NCI-H524 (cell line): ENCODE results near the gene LRRFIP1.
A peak's percentile ranks its signal among the peaks of the same experiment; 100 is the strongest.
"Not testable (repeated sequence)": the region's sequence is repeated elsewhere in the genome, so short reads cannot be mapped to it uniquely, and the experiment has no call there.

Experiments used
- DNase-seq, 2 experiments: peaks; one replicate each; lab custom pipeline; 2025; lab: John Stamatoyannopoulos, UW

The LRRFIP1 gene, protein sequence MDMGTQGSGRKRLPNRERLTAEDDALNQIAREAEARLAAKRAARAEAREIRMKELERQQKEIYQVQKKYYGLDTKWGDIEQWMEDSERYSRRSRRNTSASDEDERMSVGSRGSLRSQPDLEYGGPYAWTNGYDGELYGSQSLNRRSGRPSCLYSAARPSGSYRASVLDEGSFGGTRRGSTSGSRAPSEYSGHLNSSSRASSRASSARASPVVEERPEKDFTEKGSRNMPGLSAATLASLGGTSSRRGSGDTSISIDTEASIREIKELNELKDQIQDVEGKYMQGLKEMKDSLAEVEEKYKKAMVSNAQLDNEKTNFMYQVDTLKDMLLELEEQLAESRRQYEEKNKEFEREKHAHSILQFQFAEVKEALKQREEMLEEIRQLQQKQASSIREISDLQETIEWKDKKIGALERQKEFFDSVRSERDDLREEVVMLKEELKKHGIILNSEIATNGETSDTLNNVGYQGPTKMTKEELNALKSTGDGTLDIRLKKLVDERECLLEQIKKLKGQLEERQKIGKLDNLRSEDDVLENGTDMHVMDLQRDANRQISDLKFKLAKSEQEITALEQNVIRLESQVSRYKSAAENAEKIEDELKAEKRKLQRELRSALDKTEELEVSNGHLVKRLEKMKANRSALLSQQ

GRCh38 chr2:237627441-237628246 lies at the start of gene LRRFIP1:
TSS of gene LRRFIP1 (plus strand) at chr2:237627587. CDS start at chr2:237627645, 58 bp downstream.
- no peak for DNase-seq

DNA sequence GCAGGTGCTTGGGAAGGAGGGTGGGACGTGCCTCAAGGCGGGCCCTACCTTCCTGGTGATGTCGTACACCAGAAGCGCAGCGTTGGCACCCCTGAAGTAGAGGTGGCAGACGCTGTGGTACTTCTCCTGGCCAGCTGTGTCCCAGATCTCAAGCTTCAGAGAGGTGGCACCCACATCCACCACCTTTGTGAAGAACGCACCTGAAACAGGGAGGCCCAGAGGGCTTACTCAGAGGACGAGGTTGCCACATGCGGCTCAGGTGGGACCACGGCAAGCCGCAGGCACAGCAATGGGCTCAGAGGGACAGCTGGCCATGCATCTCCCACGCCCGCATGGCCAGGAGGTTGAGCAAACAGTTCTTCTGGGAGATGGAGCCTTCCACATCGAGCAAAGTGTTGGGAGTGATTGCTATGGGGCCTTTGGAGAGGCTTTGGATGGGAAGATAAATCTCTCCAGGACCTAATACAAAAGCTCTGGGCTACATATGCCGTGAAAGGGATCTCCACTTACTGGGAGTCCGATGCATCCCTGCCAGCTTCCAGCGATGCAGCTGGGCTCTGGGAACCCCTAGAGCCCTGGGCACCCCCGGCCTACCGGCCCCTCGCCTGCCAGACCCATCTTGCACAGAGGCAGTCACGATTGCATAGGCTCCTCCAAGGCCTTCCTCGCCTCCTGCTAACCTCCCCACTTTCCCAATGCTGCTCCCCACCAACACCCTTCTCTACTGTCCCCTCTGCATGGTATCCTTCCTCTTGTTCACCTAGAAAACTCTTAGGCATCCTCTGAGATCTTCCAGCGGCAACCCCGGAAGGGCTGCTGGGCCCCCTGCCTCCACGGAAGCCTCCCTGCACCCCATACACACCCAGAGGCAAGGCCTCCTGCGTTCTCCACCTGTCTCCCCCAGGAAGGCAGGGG lies 49.2 kb upstream of the LRRFIP1 start:
- no peak for DNase-seq

DNA sequence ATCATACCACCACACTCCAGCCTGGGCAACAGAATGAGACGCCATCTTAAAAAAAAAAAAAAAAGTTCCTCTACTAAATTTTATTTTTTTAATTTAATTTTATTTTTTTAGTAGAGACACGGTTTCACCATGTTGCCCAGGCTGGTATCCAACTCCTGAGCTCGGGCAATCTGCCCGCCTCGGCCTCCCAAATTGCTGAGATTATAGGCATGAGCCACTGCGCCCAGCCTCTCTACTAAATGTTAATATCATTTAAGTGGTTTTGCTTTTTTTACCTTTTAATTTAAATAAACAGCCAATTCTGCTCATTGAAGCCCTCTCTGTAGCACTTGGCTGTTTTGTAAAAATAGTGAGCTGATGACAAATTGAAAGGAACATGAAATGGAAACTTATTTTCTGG lies 46.1 kb upstream of the LRRFIP1 start:
- DNase-seq: no peak

- DNase-seq: peak; percentile 53 to 72
These were observed 45.3 kb upstream of the LRRFIP1 start for GRCh38 chr2:237581751-237582746.

DNA sequence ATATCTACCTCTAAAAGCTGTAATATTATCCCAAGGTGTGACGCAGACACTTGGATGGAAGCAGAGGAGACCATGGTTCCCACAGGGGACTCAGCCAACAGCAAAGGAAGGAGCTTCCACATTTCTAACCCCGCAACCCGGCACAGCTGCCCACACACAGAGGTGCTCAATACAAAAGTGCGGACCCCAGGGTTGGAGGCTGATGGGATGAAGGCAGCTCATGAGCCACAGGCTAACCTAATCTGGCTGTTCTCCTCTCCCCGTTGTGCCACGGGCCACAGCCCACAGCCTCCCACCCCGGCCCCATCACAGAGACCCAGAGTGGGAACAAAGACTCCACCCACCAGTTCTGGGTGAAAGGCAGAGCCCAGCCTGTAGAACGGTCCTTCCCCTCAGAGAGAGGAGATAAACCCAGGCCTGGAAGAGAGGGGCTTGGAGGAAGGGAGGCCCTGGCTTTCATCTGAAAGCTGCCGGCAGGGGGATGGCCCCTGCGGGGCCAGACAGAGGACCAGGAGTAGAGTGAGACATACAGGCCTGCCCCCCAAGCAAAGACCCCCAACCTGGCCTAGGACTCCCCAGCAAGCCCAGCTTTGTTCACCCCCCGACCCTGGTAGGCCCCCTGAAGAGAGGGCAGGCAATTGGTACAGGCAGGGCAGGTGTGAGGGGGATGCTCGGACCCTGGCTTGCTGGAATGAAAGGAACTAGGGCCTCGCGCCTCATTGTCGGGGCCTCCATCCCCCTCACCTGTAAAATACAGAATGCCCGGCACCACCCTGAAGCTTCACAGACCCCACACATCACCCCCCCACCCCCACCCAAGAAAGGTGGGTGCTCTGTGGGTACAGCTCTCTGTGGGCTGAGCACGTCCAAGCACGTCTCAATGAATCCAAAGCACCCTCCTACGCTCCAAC lies 43.7 kb upstream of the LRRFIP1 start:
- no peak for DNase-seq

DNA sequence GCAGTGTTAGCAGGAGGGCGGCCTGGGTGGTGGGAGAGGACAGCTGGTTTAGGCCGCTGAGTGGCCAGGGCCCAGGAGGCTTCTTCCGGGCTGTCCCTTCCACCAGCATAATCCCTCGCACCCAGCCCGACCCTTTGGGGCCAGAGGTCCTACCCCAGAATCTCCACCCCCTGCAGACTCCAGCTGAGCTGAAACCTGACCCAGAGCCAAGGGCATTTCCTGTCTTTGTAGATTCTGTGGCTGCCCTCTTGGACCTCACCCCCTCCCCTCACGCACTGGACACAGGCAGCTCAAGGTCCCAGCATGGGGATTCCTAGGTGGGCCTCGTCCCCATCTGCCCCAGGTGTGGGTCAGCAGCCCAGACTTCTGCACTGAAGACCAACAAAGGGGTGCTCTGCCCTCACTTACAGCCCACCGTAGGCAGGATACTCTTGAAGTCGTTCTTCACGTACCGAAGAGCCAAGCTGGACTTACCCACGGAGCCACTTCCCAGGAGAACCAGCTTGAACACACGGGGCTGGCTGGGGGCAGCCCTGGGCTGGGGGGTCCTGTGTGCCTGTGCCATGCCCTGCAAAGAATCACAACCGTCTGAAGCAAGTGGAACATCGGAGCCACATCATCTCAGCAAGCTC lies 41.7 kb upstream of the LRRFIP1 start:
- DNase-seq: no peak

GRCh38 chr2:237588044-237588696 lies 39.2 kb upstream of the LRRFIP1 start:
- no peak for DNase-seq

DNA sequence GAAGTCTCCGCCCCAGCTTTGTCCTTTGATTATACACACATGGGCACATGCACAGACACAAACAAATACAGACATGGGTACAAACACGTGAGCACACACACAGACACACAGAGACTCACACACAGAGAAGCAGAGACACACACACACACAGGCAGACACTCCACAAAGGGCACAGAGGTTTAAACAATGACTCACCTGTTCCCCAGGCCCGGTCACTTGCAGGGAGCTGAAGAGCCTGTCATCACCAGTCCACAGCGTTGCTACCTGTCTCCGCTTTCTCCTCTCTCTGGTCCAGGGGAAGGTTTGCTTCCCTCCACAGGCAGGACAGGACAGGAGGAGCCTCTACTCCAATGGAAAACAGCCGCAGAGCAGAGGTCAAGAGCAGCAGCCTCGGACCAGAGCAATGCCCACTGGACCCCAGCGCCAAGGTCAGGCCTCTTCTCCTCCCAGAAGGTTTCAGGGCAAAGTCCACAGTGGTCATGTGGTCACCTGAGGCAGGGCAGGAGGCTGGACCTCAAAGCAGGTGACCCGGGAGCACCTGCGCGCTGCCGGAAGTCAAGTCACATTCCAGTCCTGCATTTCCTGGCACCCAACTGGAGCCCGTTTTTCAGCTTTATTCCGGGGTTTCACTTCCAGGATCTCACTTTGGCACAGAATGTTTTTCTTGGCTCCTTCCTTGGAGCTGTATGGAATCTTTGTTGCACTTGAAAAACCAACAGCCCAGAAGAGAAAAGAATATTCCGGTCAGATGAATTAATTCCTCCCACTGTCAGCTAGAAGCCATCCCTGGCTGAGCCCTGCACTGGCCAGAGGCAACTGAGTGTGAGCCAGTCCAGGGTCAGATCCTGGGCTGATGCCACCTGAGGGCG lies 36.9 kb upstream of the LRRFIP1 start, which contains the start of gene RAB17:
RAB17 (minus strand) TSS at position 463 of the 869 bp plus-strand sequence. CDS start 4,580 bp downstream, outside the sequence.
- DNase-seq: no peak

DNA sequence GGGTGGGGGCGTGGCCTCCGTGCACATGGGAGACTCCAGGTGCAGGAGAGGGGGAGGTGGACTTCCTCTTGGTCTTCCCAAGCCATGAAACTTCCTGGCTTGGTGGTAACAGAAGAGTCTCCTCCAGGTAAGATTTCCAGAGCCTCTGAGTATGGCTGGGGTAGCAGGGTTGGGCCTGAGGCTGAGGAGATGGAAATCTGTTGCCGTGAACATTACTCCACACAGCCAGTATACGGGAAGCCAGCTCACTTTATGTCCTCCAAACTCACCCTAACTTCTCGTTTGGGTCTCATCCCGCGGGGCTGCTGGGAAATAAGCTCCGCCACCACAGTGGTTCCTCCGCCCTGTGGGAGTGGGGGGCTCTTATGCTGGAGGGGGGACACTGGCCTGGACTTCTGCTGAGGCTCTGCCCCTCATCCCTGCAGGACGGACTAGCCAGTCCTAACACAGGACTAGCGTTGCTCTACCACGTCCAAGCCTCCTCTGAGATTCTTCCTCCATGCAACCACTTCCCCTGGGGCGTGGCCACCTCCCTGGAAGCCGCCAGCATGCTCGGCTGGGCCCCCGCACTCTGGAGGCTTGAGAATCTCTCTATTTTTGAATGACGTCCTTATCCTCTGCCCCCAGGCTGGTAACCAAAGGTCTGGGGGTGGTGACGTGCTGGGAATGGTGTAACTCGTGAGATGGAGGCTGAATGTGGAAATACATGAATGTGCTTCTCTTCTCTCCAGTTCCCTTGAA lies 36.1 kb upstream of the LRRFIP1 start:
- DNase-seq: no peak

GRCh38 chr2:237592425-237592980 lies 34.9 kb upstream of the LRRFIP1 start:
- DNase-seq: no peak

- no peak for DNase-seq
These were observed 34.4 kb upstream of the LRRFIP1 start for GRCh38 chr2:237593036-237593435.

GRCh38 chr2:237593596-237594320 lies 33.6 kb upstream of the LRRFIP1 start:
- peak; percentile 49 to 80 for DNase-seq

GRCh38 chr2:237594514-237594871 lies 32.9 kb upstream of the LRRFIP1 start:
- no peak for DNase-seq

DNA sequence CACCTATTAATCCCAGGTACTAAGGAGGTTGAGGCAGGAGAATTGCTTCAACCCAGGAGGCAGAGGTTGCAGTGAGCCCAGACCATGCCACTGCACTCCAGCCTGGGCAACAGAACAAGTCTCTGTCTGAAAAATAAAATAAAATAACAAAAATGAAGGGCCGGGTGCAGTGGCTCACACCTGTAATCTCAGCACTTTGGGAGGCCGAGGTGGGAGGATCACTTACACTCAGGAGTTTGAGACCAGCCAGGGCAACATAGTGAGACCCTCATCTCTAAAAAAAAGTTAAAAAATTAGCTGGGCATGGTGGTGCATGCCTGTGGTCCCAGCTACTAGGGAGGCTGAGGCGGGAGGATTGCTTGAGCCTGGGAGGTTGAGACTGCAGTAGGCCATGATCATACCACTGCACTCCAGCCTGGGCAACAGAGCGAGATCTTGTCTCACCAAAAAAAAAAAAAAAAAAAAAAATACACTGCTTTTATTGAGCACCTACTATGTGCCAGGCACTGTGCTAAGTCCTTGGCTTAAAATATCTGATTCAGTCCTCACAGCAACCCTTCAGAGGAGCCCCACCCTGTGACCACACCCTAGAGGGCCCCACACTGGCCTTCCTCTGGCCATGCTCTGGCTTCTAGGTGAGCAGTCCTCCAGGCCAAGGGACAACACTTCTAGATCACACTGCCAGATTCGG lies 31.4 kb upstream of the LRRFIP1 start:
- DNase-seq: not testable (repeated sequence)
